SK-N-SH treated with all-trans-retinoic acid at 6 μM for 48 hours (cell line): ENCODE results near the gene TWIST2.

Experiments used
- CREB5 ChIP-seq: fragments of 250-450 bp; sonication (Bioruptor Pico); IDR thresholded peaks from 2 replicates; pipeline ENCODE4 v1.5.1; 2020; ENCODE audit warnings: low read depth, mild to moderate bottlenecking, moderate library complexity
- ZNF8 ChIP-seq: fragments of 450-650 bp; formaldehyde crosslinking; IDR thresholded peaks from 2 replicates; pipeline ENCODE4 v1.5.0; 2020; ENCODE audit warnings: mild to moderate bottlenecking, moderate library complexity

- TF ChIP-seq ZNF8 (no peak), CREB5 (CRISPR knock-in tag) (no peak)
Measured at GRCh38 chr2:238902285-238902684, 54.4 kb downstream of the TWIST2 start.
